DND-41 (cell line): ENCODE measurements around the gene PCNX1.
"Not testable (repeated sequence)": the region's sequence is repeated elsewhere in the genome, so short reads cannot be mapped to it uniquely, and the experiment has no call there.

Experiments used
- ATAC-seq: fragments of 200-7000 bp; cut with Tn5 transposase; 3 replicates; pipeline ENCODE4 v1.9.1; 2021; ENCODE audit warnings: low read depth; ENCODE audit not compliant: insufficient read depth
- DNase-seq: peaks from one replicate; pipeline ENCODE4 v3.0.0-alpha.2; 2020
- H2AFZ ChIP-seq: 2 replicates; pipeline ENCODE4 v1.6.0; 2012; ENCODE audit warnings: low read depth, low read length
- H3K27ac ChIP-seq: 2 replicates; pipeline ENCODE4 v1.5.1; 2012; ENCODE audit warnings: low read length, inconsistent platforms
- H3K27me3 ChIP-seq: fragments of 200-600 bp; sonication (generic); 2 replicates; pipeline ENCODE4 v1.6.0; 2012; ENCODE audit warnings: low read length, mild to moderate bottlenecking, inconsistent platforms; ENCODE audit not compliant: insufficient read depth, poor library complexity
- H3K36me3 ChIP-seq: 2 replicates; pipeline ENCODE4 v1.5.1; 2012; ENCODE audit warnings: low read length, inconsistent platforms; ENCODE audit not compliant: insufficient read depth
- H3K4me1 ChIP-seq: 2 replicates; pipeline ENCODE4 v1.5.1; 2012; ENCODE audit warnings: mild to moderate bottlenecking, low read length; ENCODE audit not compliant: insufficient read depth
- H3K4me2 ChIP-seq: 2 replicates; pipeline ENCODE4 v1.6.0; 2012; ENCODE audit warnings: mild to moderate bottlenecking, moderate library complexity, low read length, inconsistent platforms; ENCODE audit not compliant: insufficient read depth
- H3K4me3 ChIP-seq, 2 experiments: fragments of 200-600 bp in 1 of 2; shearing (Covaris generic) in 1 of 2; 2 replicates each; pipeline ENCODE4 v1.5.1; 2012 to 2016; ENCODE audit warnings: inconsistent platforms in 2 of 2, low read length in 2 of 2, mild to moderate bottlenecking in 2 of 2, low read depth in 1 of 2, moderate library complexity in 1 of 2
- H3K79me2 ChIP-seq: 2 replicates; pipeline ENCODE4 v1.6.0; 2012; ENCODE audit warnings: low read length, inconsistent platforms; ENCODE audit not compliant: insufficient read depth
- H3K9ac ChIP-seq: 2 replicates; pipeline ENCODE4 v1.6.0; 2012; ENCODE audit warnings: low read depth, mild to moderate bottlenecking, inconsistent platforms, low read length, moderate library complexity
- H3K9me3 ChIP-seq: 2 replicates; pipeline ENCODE4 v1.5.1; 2012; ENCODE audit warnings: low read length, moderate library complexity, mild to moderate bottlenecking, inconsistent platforms; ENCODE audit not compliant: insufficient read depth, severe bottlenecking
- H4K20me1 ChIP-seq: 2 replicates; pipeline ENCODE4 v1.6.0; 2012; ENCODE audit warnings: low read length; ENCODE audit not compliant: insufficient read depth
- EZH2 ChIP-seq: IDR thresholded peaks from 3 replicates; pipeline ENCODE4 v1.6.1; 2012; ENCODE audit warnings: borderline replicate concordance, low read depth, mild to moderate bottlenecking, moderate library complexity, low read length, inconsistent platforms; ENCODE audit not compliant: severe bottlenecking
- TF ChIP-seq, protein P1 (sequence below): IDR thresholded peaks from 2 replicates; pipeline ENCODE4 v1.5.1; 2012; ENCODE audit warnings: borderline replicate concordance, low read length, moderate library complexity, mild to moderate bottlenecking; ENCODE audit not compliant: poor library complexity, severe bottlenecking; ENCODE audit errors: extremely low read depth

PCNX1 gene

DNA sequence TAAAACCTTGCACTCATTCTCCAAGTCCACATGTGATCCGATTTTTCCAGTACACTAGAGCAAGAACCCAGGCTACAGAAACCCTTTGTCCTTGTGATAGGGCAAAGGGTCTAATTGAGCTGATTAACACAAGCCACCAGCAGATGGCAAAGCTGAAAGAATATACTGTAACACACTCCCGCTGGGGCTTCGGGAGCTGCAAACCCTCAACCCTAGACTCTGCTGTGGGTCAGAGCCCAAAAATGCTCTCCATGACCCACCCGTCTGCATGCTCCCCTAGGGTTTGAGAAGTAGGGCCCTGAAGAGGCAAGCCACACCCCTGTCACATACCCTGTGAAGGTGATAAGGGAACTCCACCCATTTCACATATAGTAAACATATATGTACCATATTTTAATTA lies 33.6 kb upstream of the PCNX1 start:
- Histone ChIP-seq H3K4me3 (no peak overlapping the region), H3K27me3 (no peaks in the 10 kb centered on the region), H3K9me3 (peaks cover 16% of the 10 kb centered on the region), H3K4me1 (no peaks in the 10 kb centered on the region), H3K4me2 (no peak overlapping the region), H4K20me1 (no peaks in the 10 kb centered on the region), H2AFZ (no peak overlapping the region), H3K36me3 (no peaks in the 10 kb centered on the region), H3K9ac (no peak overlapping the region), H3K79me2 (no peaks in the 10 kb centered on the region), H3K27ac (no peak overlapping the region)
- ATAC-seq (no peak), DNase-seq (no peak)
- TF ChIP-seq EZH2 = no peak
- TF ChIP-seq, protein P1, sequence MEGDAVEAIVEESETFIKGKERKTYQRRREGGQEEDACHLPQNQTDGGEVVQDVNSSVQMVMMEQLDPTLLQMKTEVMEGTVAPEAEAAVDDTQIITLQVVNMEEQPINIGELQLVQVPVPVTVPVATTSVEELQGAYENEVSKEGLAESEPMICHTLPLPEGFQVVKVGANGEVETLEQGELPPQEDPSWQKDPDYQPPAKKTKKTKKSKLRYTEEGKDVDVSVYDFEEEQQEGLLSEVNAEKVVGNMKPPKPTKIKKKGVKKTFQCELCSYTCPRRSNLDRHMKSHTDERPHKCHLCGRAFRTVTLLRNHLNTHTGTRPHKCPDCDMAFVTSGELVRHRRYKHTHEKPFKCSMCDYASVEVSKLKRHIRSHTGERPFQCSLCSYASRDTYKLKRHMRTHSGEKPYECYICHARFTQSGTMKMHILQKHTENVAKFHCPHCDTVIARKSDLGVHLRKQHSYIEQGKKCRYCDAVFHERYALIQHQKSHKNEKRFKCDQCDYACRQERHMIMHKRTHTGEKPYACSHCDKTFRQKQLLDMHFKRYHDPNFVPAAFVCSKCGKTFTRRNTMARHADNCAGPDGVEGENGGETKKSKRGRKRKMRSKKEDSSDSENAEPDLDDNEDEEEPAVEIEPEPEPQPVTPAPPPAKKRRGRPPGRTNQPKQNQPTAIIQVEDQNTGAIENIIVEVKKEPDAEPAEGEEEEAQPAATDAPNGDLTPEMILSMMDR = no peak

DNA sequence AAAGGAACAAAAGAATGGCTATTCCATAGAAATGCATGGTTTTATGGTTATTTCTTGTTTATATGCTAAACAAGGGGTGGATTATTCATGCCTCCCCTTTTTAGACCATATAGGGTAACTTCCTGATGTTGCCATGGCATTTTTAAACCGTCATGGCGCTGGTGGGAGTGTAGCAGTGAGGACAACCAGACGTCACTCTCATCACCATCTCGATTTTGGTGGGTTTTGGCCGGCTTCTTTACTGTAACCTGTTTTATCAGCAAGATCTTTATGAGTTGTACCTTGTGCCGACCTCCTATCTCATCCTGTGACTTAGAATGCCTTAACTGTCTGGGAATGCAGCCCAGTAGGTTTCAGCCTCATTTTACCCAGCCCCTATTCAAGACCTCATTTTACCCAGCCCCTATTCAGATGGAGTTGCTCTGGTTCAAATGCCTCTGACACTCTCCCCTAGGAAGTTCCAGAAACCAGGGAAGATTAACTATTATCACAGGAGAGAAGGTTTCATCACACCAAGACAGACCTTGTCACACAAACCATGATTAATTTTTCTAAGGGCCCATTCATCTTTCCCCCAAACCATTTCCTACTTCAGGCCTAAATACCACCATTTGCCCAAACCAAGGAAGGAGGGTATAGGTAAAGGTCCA lies 31.3 kb upstream of the PCNX1 start:
- ATAC-seq = not testable (repeated sequence)
- H3K9me3 ChIP-seq = peaks cover 16% of the 10 kb centered on the region

DNA sequence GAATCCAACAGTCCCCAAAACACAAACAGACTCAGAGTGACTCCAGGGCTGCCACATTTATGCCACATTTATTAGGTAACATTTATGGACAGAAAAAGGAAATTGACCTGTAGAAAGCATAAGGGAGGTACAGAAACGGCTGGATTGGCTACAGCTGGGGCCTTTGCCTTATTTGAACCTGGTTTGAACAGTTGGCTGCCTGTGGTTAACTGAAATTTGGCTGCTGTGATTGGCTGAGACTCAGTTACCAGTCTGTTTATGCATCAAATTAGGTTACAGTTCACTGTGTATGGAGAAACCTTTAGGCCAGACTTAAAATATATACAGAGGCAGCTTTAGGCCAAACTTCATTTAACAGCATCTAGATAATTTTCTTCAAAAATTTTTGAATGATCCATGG lies 27.8 kb upstream of the PCNX1 start:
- no peak overlapping the region for H2AFZ ChIP-seq
- H3K36me3 ChIP-seq = no peaks in the 10 kb centered on the region
- no peak for TF ChIP-seq EZH2
- TF ChIP-seq, protein P1 = no peak
- H3K27me3 ChIP-seq = no peaks in the 10 kb centered on the region
- ATAC-seq = no peak
- H4K20me1 ChIP-seq = no peaks in the 10 kb centered on the region
- no peak for DNase-seq
- H3K4me3 ChIP-seq = no peak overlapping the region
- no peak overlapping the region for H3K9ac ChIP-seq
- no peaks in the 10 kb centered on the region for H3K79me2 ChIP-seq
- H3K4me1 ChIP-seq = no peaks in the 10 kb centered on the region
- no peak overlapping the region for H3K4me2 ChIP-seq
- no peak overlapping the region for H3K27ac ChIP-seq
- H3K9me3 ChIP-seq = no peaks in the 10 kb centered on the region

More for the DNA sequence above, 31.3 kb upstream of the PCNX1 start:
- H3K36me3 ChIP-seq, H3K27ac ChIP-seq, H3K4me3 ChIP-seq, DNase-seq, H3K79me2 ChIP-seq, H3K27me3 ChIP-seq, H4K20me1 ChIP-seq, H2AFZ ChIP-seq, H3K9ac ChIP-seq, H3K4me2 ChIP-seq, H3K4me1 ChIP-seq: not testable (repeated sequence)

DNA sequence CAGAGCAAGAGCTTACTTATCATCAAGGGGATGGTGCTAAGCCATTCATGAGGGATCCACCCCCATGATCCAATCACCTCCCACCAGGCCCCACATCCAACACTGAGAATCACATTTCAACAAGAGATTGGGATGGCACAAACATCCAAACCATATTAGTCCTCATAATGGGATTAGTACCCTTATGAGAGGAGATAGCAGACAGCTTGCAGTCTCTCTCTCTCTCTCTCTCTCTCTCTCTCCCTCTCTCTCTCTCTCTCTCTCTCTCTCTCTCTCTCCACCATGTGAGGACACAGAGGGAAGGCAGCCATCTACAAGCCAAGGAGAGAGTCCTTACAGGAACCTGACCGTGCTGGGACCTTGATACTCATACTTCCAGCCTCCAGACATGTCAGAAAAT lies 26.4 kb upstream of the PCNX1 start:
- H3K4me2 ChIP-seq, H3K4me1 ChIP-seq, H3K79me2 ChIP-seq, H3K9me3 ChIP-seq, H3K4me3 ChIP-seq, H3K36me3 ChIP-seq, H4K20me1 ChIP-seq, DNase-seq, H3K27ac ChIP-seq, H3K9ac ChIP-seq, H3K27me3 ChIP-seq, H2AFZ ChIP-seq: not testable (repeated sequence)
- peak; percentile 48; the same call in 1 of the 3 replicates for ATAC-seq
